Measurements from ENCODE around the gene GAB2. TPM values are rescaled to one million over a fixed set of nuclear protein-coding genes. Genes with fewer than 3 reads are reported as not detected.

Gene GAB2
- total and polyA plus RNA-seq, 2 of the 13 experiments (the other 11 are each of a cell fraction or from before 2014, with no cell fraction given): 4.1 to 8.6 TPM

GRCh38 chr11:78170874-78171549, 246.6 kb downstream of the GAB2 start (continued):
- TF ChIP-seq ZNF18 (CRISPR knock-in tag; IDR thresholded peaks at IDR 0.05; ENCODE audit: insufficient replicate concordance) (no peak), TBL1XR1 (IDR thresholded peaks at IDR 0.05; ENCODE audit: borderline replicate concordance, low read length, partially characterized antibody) (peak; percentile 50), HNF1A (IDR thresholded peaks at IDR 0.05; ENCODE audit: low read depth) (no peak), HNF1A (CRISPR knock-in tag; IDR thresholded peaks at IDR 0.05; ENCODE audit: borderline replicate concordance) (no peak), ONECUT2 (CRISPR knock-in tag; IDR thresholded peaks at IDR 0.05) (no peak), IKZF5 (CRISPR knock-in tag; IDR thresholded peaks at IDR 0.05) (peak; percentile 47; the same call in 1 of the 2 replicates), ZNF276 (CRISPR knock-in tag; IDR thresholded peaks at IDR 0.05; ENCODE audit: low read depth) (no peak), ATAD3A (CRISPR knock-in tag; IDR thresholded peaks at IDR 0.05) (no peak), ZNF75D (CRISPR knock-in tag; IDR thresholded peaks at IDR 0.05; ENCODE audit: borderline replicate concordance) (no peak), ZBED4 (CRISPR knock-in tag; IDR thresholded peaks at IDR 0.05; ENCODE audit: borderline replicate concordance) (no peak), NFIC (IDR thresholded peaks at IDR 0.05; ENCODE audit: low read length) (no peak; the same call in 1 of the 2 replicates), ZBTB25 (CRISPR knock-in tag; IDR thresholded peaks at IDR 0.05) (no peak; the same call in 1 of the 2 replicates), ATF3 (CRISPR knock-in tag; IDR thresholded peaks at IDR 0.05) (no peak), ATM (IDR thresholded peaks at IDR 0.05; ENCODE audit: borderline replicate concordance) (no peak)
